ENCODE data around the gene MYO10. TPM values are rescaled to one million over a fixed set of nuclear protein-coding genes. Genes with fewer than 3 reads are reported as not detected.

Gene MYO10
- total RNA-seq, 1 donor from 2014 or later: 56.7 TPM

DNA sequence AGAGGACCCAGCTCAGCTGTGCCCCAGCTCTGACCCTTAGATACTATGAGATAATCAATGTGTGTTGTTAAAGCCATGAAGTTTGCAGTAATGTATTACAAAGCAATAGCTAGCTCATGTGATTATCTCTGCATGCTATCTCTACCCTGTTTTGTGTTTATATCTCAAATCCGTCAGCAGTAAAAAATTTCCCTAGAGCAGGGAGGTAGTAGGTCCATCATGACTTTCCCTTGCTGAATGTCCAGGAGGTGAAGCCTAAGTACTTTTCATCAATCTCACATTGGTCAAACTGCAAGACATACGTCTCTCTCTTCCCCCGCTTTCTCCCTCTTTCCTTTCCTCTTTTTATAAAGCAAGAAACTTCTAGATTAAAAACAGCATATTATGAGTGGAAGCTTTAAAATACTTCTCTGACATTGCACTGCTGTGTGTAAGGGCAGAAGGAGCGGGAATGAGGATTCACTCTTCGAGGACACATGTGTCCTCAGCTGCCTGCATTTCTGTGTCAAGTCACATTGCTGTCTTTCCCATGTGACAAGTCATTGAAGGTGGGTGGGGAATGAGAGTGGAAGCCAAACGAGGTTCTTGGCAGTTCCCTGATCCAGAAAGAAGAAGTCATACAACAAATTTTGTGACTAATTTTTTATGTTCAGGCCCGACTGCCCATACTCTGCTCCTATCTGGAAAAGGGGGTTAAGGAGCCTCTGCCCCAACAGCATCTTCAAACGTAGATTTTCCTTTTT is 226.2 kb downstream of the MYO10 start:
- peaks cover 14% of the 10 kb centered on the region for H3K4me1 Mint-ChIP-seq
- DNase-seq (ENCODE audit: low spot score in 2 of 2, unreplicated experiment in 2 of 2): no peak
- H3K27ac Mint-ChIP-seq: no peak overlapping the region
- H3K4me3 Mint-ChIP-seq: no peak overlapping the region
- H3K36me3 Mint-ChIP-seq: peaks cover 40% of the 10 kb centered on the region
- TF ChIP-seq, protein P1, sequence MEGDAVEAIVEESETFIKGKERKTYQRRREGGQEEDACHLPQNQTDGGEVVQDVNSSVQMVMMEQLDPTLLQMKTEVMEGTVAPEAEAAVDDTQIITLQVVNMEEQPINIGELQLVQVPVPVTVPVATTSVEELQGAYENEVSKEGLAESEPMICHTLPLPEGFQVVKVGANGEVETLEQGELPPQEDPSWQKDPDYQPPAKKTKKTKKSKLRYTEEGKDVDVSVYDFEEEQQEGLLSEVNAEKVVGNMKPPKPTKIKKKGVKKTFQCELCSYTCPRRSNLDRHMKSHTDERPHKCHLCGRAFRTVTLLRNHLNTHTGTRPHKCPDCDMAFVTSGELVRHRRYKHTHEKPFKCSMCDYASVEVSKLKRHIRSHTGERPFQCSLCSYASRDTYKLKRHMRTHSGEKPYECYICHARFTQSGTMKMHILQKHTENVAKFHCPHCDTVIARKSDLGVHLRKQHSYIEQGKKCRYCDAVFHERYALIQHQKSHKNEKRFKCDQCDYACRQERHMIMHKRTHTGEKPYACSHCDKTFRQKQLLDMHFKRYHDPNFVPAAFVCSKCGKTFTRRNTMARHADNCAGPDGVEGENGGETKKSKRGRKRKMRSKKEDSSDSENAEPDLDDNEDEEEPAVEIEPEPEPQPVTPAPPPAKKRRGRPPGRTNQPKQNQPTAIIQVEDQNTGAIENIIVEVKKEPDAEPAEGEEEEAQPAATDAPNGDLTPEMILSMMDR (IDR thresholded peaks at IDR 0.05; ENCODE audit: unreplicated experiment): no peak
- H3K27me3 Mint-ChIP-seq (ENCODE audit: low read depth): no peaks in the 10 kb centered on the region
- no peaks in the 10 kb centered on the region for H3K9me3 Mint-ChIP-seq

- no peak for DNase-seq (ENCODE audit: low spot score in 2 of 2, unreplicated experiment in 2 of 2)
- TF ChIP-seq, protein P1 (IDR thresholded peaks at IDR 0.05; ENCODE audit: unreplicated experiment): no peak
- no peaks in the 10 kb centered on the region for H3K27me3 Mint-ChIP-seq (ENCODE audit: low read depth)
- peaks cover 50% of the 10 kb centered on the region for H3K36me3 Mint-ChIP-seq
- H3K9me3 Mint-ChIP-seq: no peaks in the 10 kb centered on the region
- H3K4me3 Mint-ChIP-seq: no peak overlapping the region
- H3K4me1 Mint-ChIP-seq: peaks cover 4% of the 10 kb centered on the region
- no peak overlapping the region for H3K27ac Mint-ChIP-seq
These were observed 228.3 kb downstream of the MYO10 start for GRCh38 chr5:16707869-16708192.

- H3K9me3 Mint-ChIP-seq: no peaks in the 10 kb centered on the region
These were observed 228.8 kb downstream of the MYO10 start for GRCh38 chr5:16707168-16707868.

GRCh38 chr5:16704945-16705344 is 231.1 kb downstream of the MYO10 start:
- no peaks in the 10 kb centered on the region for H3K4me1 Mint-ChIP-seq
- H3K27me3 Mint-ChIP-seq (ENCODE audit: low read depth): no peaks in the 10 kb centered on the region
- H3K9me3 Mint-ChIP-seq: no peaks in the 10 kb centered on the region
- no peak overlapping the region for H3K27ac Mint-ChIP-seq
- DNase-seq (ENCODE audit: low spot score in 2 of 2, unreplicated experiment in 2 of 2): no peak
- H3K4me3 Mint-ChIP-seq: no peak overlapping the region
- TF ChIP-seq, protein P1 (IDR thresholded peaks at IDR 0.05; ENCODE audit: unreplicated experiment): no peak
- H3K36me3 Mint-ChIP-seq: peaks cover 61% of the 10 kb centered on the region

More at GRCh38 chr5:16707168-16707868, 228.8 kb downstream of the MYO10 start:
- no peak overlapping the region for H3K4me3 Mint-ChIP-seq
- DNase-seq (ENCODE audit: low spot score in 2 of 2, unreplicated experiment in 2 of 2): no peak
- no peaks in the 10 kb centered on the region for H3K27me3 Mint-ChIP-seq (ENCODE audit: low read depth)
- TF ChIP-seq, protein P1 (IDR thresholded peaks at IDR 0.05; ENCODE audit: unreplicated experiment): no peak
- H3K4me1 Mint-ChIP-seq: no peaks in the 10 kb centered on the region
- H3K36me3 Mint-ChIP-seq: peaks cover 53% of the 10 kb centered on the region
- H3K27ac Mint-ChIP-seq: no peak overlapping the region

GRCh38 chr5:16702964-16703363 is 233.1 kb downstream of the MYO10 start:
- TF ChIP-seq, protein P1 (IDR thresholded peaks at IDR 0.05; ENCODE audit: unreplicated experiment): no peak
- H3K27ac Mint-ChIP-seq: no peak overlapping the region
- no peak for DNase-seq (ENCODE audit: low spot score in 2 of 2, unreplicated experiment in 2 of 2)
- no peaks in the 10 kb centered on the region for H3K9me3 Mint-ChIP-seq
- no peak overlapping the region for H3K4me3 Mint-ChIP-seq
- H3K36me3 Mint-ChIP-seq: peaks cover 61% of the 10 kb centered on the region
- H3K4me1 Mint-ChIP-seq: no peaks in the 10 kb centered on the region
- H3K27me3 Mint-ChIP-seq (ENCODE audit: low read depth): no peaks in the 10 kb centered on the region
